ENCODE measurements around the gene ZSWIM6.

The ZSWIM6 gene

GRCh38 chr5:61333321-61333953 lies 1.4 kb downstream of the ZSWIM6 start:
- no peak for FAIRE-seq

GRCh38 chr5:61333954-61334867 lies 2.2 kb downstream of the ZSWIM6 start:
- no peak for FAIRE-seq

- FAIRE-seq, result no peak
These were observed 3.0 kb downstream of the ZSWIM6 start for GRCh38 chr5:61334868-61335615.

- FAIRE-seq, result no peak
These were observed 7.7 kb downstream of the ZSWIM6 start for GRCh38 chr5:61339764-61340163.

GRCh38 chr5:61340775-61341361 lies 8.8 kb downstream of the ZSWIM6 start:
- no peak for FAIRE-seq

GRCh38 chr5:61342071-61342501 lies 10.0 kb downstream of the ZSWIM6 start:
- FAIRE-seq, result no peak

GRCh38 chr5:61344187-61344944 lies 12.3 kb downstream of the ZSWIM6 start:
- FAIRE-seq, result no peak

- no peak for FAIRE-seq
These were observed 14.5 kb downstream of the ZSWIM6 start for GRCh38 chr5:61346511-61346910.

GRCh38 chr5:61347080-61347479 lies 15.0 kb downstream of the ZSWIM6 start:
- no peak for FAIRE-seq

GRCh38 chr5:61348447-61348846 lies 16.4 kb downstream of the ZSWIM6 start:
- no peak for FAIRE-seq

GRCh38 chr5:61349935-61350334 lies 17.9 kb downstream of the ZSWIM6 start:
- FAIRE-seq, result no peak

- no peak for FAIRE-seq
These were observed 18.5 kb downstream of the ZSWIM6 start for GRCh38 chr5:61350535-61350934.

- FAIRE-seq, result no peak
These were observed 19.7 kb downstream of the ZSWIM6 start for GRCh38 chr5:61351733-61352132.

- FAIRE-seq, result no peak
These were observed 20.1 kb downstream of the ZSWIM6 start for GRCh38 chr5:61352180-61352579.

- no peak for FAIRE-seq
These were observed 20.6 kb downstream of the ZSWIM6 start for GRCh38 chr5:61352612-61353156.

- FAIRE-seq, result no peak
These were observed 21.2 kb downstream of the ZSWIM6 start for GRCh38 chr5:61353293-61353692.

- no peak for FAIRE-seq
These were observed 22.1 kb downstream of the ZSWIM6 start for GRCh38 chr5:61354199-61354598.

- FAIRE-seq, result no peak
These were observed 25.7 kb downstream of the ZSWIM6 start for GRCh38 chr5:61357745-61358144.

- FAIRE-seq, result no peak
These were observed 30.8 kb downstream of the ZSWIM6 start for GRCh38 chr5:61362796-61363368.

- FAIRE-seq, result no peak
These were observed 31.5 kb downstream of the ZSWIM6 start for GRCh38 chr5:61363401-61364114.
